B cell (primary cell): ENCODE measurements around the gene CAMK4. TPM values are rescaled to one million over a fixed set of nuclear protein-coding genes. Genes with fewer than 3 reads are reported as not detected.

Source experiments
- ATAC-seq: fragments of 200-7000 bp; cut with Tn5 transposase; one replicate; pipeline ENCODE4 v1.10.0; 2021; ENCODE audit warnings: low read depth, mild to moderate bottlenecking, moderate number of reproducible peaks, moderate library complexity
- CTCF ChIA-PET: fragments of 350-600 bp; sonication (Branson Sonifier 250); formaldehyde crosslinking; loops from one replicate; lab custom pipeline; 2021; ENCODE audit warnings: antibody characterized with exemption, inconsistent platforms; lab: Charles Lee
- POLR2A ChIA-PET: fragments of 350-600 bp; sonication (Branson Sonifier 250); formaldehyde crosslinking; loops from one replicate; lab custom pipeline; 2021; ENCODE audit warnings: antibody characterized with exemption; lab: Charles Lee
- DNase-seq: peaks from one replicate; pipeline ENCODE4 v3.0.0; 2013
- H2AFZ ChIP-seq: 2 replicates; pipeline ENCODE4 v1.6.1; 2012; ENCODE audit warnings: mild to moderate bottlenecking, low read depth, low read length; ENCODE audit not compliant: insufficient read depth, poor library complexity, severe bottlenecking
- H3K27ac ChIP-seq, 2 donors: 1 replicate in 1 of 2; 2 replicates in 1 of 2; pipeline ENCODE4 v1.5.1; 2012 to 2013; ENCODE audit warnings: low read length in 2 of 2, mild to moderate bottlenecking in 2 of 2, moderate library complexity in 1 of 2
- H3K27me3 ChIP-seq, 4 experiments: fragments of 200-600 bp in 1 of 4; sonication (generic) in 1 of 4; replicated peaks in 1 of 4; 1 replicate in 2 of 4; 2 replicates in 2 of 4; pipeline versions ENCODE4 v1.6.1 to v1.7.0; 2013 to 2016; ENCODE audit warnings: low read length in 3 of 4, mild to moderate bottlenecking in 2 of 4, mixed read lengths in 1 of 4, moderate library complexity in 1 of 4; ENCODE audit not compliant: insufficient read depth in 4 of 4, control insufficient read depth in 3 of 4; ENCODE audit errors: control extremely low read depth in 1 of 4
- H3K36me3 ChIP-seq, 2 experiments: replicated peaks in 1 of 2; 1 replicate in 1 of 2; 2 replicates in 1 of 2; pipeline versions ENCODE4 v1.6.1 to v1.7.1; 2013; ENCODE audit warnings: low read length in 1 of 2; ENCODE audit not compliant: insufficient read depth in 2 of 2, control insufficient read depth in 1 of 2; ENCODE audit errors: control extremely low read depth in 1 of 2, extremely low read depth in 1 of 2
- H3K4me1 ChIP-seq, 2 donors: fragments of 200-600 bp in 1 of 2; sonication (generic) in 1 of 2; 1 replicate in 1 of 2; 2 replicates in 1 of 2; pipeline versions ENCODE4 v1.5.1 to v1.6.1; 2013 to 2017; ENCODE audit warnings: low read length in 2 of 2; ENCODE audit not compliant: control insufficient read depth in 2 of 2, insufficient read depth in 2 of 2
- H3K4me2 ChIP-seq: replicated peaks from 2 replicates; pipeline ENCODE3; 2012; ENCODE audit warnings: mild to moderate bottlenecking, low read depth, low read length; ENCODE audit not compliant: poor library complexity, severe bottlenecking
- H3K4me3 ChIP-seq, 5 experiments: fragments of 200-600 bp in 1 of 5; sonication (generic) in 1 of 5; 1 replicate in 3 of 5; 2 replicates in 2 of 5; pipeline versions ENCODE4 v1.5.1 to v1.7.0; 2011 to 2016; ENCODE audit warnings: low read length in 4 of 5, mild to moderate bottlenecking in 4 of 5, low read depth in 2 of 5, control low read depth in 1 of 5, moderate library complexity in 1 of 5; ENCODE audit not compliant: insufficient read depth in 1 of 5; ENCODE audit errors: control extremely low read depth in 1 of 5, extremely low read depth in 1 of 5
- H3K79me2 ChIP-seq: fragments of 200-600 bp; sonication (generic); one replicate; pipeline ENCODE4 v1.6.0; 2016; ENCODE audit warnings: low read length; ENCODE audit not compliant: control insufficient read depth, insufficient read depth
- H3K9ac ChIP-seq: fragments of 200-600 bp; sonication (generic); 2 replicates; pipeline ENCODE4 v1.6.1; 2017; ENCODE audit warnings: mild to moderate bottlenecking, low read length, moderate library complexity
- H3K9me3 ChIP-seq, 3 donors: one replicate each; pipeline versions ENCODE4 v1.6.1 to v1.7.1; 2013; ENCODE audit warnings: low read length in 2 of 3; ENCODE audit not compliant: control insufficient read depth in 2 of 3, insufficient read depth in 1 of 3; ENCODE audit errors: control extremely low read depth in 1 of 3
- H4K20me1 ChIP-seq: 2 replicates; pipeline ENCODE4 v1.6.0; 2012; ENCODE audit warnings: mild to moderate bottlenecking, low read length; ENCODE audit not compliant: insufficient read depth, control insufficient read depth, poor library complexity, severe bottlenecking
- H3K27ac Mint-ChIP-seq: one replicate; pipeline ENCODE4 v1.8.0; 2021; ENCODE audit warnings: mixed read lengths
- H3K27me3 Mint-ChIP-seq: one replicate; pipeline ENCODE4 v1.8.0; 2021; ENCODE audit warnings: mixed read lengths
- H3K4me1 Mint-ChIP-seq: one replicate; pipeline ENCODE4 v1.8.0; 2021; ENCODE audit warnings: mixed read lengths
- H3K4me3 Mint-ChIP-seq: one replicate; pipeline ENCODE4 v1.8.0; 2021; ENCODE audit warnings: mixed read lengths
- H3K9me3 Mint-ChIP-seq: one replicate; pipeline ENCODE4 v1.8.0; 2022; ENCODE audit warnings: mixed read lengths; ENCODE audit not compliant: insufficient read depth
- EZH2 ChIP-seq: IDR thresholded peaks from 2 replicates; pipeline ENCODE4 v1.6.1; 2012; ENCODE audit warnings: borderline replicate concordance, low read depth, mild to moderate bottlenecking, moderate library complexity, low read length; ENCODE audit not compliant: insufficient read depth, poor library complexity, severe bottlenecking
- WGBS: methylation state at CpG from one replicate; pipeline ENCODE4 v1.1.5; 2013; ENCODE audit warnings: missing lambda C conversion rate; ENCODE audit not compliant: insufficient coverage; 5-methylcytosine and 5-hydroxymethylcytosine counted together
- intact Hi-C: fragments of 100-400 bp; cut with micrococcal nuclease; formaldehyde crosslinking; loops from one replicate; pipeline ENCODE4 v1.10.0; 2022
- polyA plus RNA-seq: library from polyadenylated mRNA; depleted of rRNA; stranded (reverse); fragments of >200 nt; gene quantifications from 2 replicates; pipeline ENCODE4 v1.2.3, GENCODE V29; 2012
- total RNA-seq, 2 donors: library from RNA; stranded (reverse); fragments of 120-200 nt in 1 of 2; gene quantifications; 1 replicate in 1 of 2; 2 replicates in 1 of 2; pipeline versions ENCODE4 v1.2.3 to v1.2.4, GENCODE V29; 2013 to 2022
- TF ChIP-seq, protein P1 (sequence below): fragments of 200-600 bp; IDR thresholded peaks from one replicate; pipeline ENCODE4 v1.8.0; 2022; ENCODE audit warnings: antibody characterized with exemption, mild to moderate bottlenecking

The CAMK4 gene
- total and polyA plus RNA-seq, 2 donors (not counting 1 experiment from before 2014, with no cell fraction given), result 0.78 to 4.8 TPM

DNA sequence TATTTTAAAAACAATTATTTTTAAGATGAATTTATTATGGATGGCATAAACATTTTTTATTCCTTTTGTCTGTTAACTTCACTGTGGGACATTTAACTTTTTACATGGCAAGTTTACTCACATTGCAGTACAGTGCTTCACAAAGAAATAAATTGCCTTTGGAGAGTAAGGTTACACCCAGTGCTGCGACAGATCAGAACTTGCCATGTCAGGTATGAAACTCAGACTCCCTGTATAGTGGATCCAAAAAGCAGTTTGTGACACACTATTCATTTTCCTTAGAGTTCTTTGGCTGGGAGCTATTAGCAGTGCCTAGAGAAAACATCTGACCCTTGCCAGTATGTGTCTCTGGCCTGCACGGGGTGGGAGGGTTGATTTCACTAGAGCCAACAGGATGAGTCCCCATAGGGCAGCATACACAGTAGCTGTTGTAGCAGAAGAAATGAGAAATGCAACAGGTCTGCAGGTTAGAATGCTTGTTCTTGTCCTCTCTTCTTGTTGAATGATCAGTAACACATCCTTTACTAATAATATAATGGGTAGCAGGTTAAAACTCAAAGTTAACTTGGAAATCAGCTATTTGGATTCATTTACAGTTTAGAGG lies 245.2 kb downstream of the CAMK4 start:
- intact Hi-C loops, result loop anchor here (5.0 kb wide), 1 partner anchor 238 kb away; no protein-coding TSS in a partner anchor
- no peaks in the 10 kb centered on the region for H3K9me3 Mint-ChIP-seq
- Histone ChIP-seq H3K27me3 (no peaks in the 10 kb centered on the region), H4K20me1 (no peaks in the 10 kb centered on the region), H3K79me2 (no peaks in the 10 kb centered on the region), H3K4me2 (no peak overlapping the region), H3K9ac (no peak overlapping the region), H3K4me3 (no peak overlapping the region), H2AFZ (no peak overlapping the region), H3K4me1 (no peaks in the 10 kb centered on the region), H3K36me3 (no peaks in the 10 kb centered on the region), H3K9me3 (no peaks in the 10 kb centered on the region), H3K27ac (no peak overlapping the region)
- 89% methylated on average over 1 of the region's 2 CpGs for WGBS
- H3K27me3 Mint-ChIP-seq, result no peaks in the 10 kb centered on the region
- no peak for ATAC-seq
- DNase-seq, result no peak
- ChIA-PET CTCF (no interaction called here), POLR2A (no interaction called here)
- no peak overlapping the region for H3K27ac Mint-ChIP-seq
- no peak for TF ChIP-seq EZH2
- TF ChIP-seq, protein P1, sequence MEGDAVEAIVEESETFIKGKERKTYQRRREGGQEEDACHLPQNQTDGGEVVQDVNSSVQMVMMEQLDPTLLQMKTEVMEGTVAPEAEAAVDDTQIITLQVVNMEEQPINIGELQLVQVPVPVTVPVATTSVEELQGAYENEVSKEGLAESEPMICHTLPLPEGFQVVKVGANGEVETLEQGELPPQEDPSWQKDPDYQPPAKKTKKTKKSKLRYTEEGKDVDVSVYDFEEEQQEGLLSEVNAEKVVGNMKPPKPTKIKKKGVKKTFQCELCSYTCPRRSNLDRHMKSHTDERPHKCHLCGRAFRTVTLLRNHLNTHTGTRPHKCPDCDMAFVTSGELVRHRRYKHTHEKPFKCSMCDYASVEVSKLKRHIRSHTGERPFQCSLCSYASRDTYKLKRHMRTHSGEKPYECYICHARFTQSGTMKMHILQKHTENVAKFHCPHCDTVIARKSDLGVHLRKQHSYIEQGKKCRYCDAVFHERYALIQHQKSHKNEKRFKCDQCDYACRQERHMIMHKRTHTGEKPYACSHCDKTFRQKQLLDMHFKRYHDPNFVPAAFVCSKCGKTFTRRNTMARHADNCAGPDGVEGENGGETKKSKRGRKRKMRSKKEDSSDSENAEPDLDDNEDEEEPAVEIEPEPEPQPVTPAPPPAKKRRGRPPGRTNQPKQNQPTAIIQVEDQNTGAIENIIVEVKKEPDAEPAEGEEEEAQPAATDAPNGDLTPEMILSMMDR, result no peak
- peaks cover 2% of the 10 kb centered on the region for H3K4me1 Mint-ChIP-seq
- H3K4me3 Mint-ChIP-seq, result no peak overlapping the region

DNA sequence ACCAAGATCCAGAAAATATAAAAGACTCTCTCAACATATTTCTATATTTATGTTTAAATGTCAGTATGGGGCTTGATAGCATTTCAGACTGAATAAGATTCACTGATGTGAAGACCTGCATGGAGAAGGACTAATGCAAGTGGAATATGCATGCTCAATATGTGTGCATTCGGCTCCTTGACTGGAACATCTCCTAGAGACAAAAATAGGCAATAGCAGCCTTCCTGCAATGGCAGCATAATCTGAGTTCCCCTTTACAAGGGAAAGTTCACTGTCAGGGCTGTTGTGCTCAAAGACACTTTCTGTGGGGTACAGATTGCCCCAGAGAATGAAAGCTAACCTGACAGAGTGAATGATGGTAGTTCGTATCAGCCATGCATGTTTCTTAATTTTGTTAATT lies 245.7 kb downstream of the CAMK4 start:
- Histone ChIP-seq H2AFZ (no peak overlapping the region), H3K4me1 (no peaks in the 10 kb centered on the region), H3K27ac (no peak overlapping the region), H3K4me3 (no peak overlapping the region), H3K4me2 (no peak overlapping the region), H3K27me3 (no peaks in the 10 kb centered on the region), H4K20me1 (no peaks in the 10 kb centered on the region), H3K9me3 (no peaks in the 10 kb centered on the region), H3K9ac (no peak overlapping the region), H3K36me3 (no peaks in the 10 kb centered on the region), H3K79me2 (no peaks in the 10 kb centered on the region)
- Mint-ChIP-seq H3K27ac (no peak overlapping the region), H3K4me1 (peaks cover 2% of the 10 kb centered on the region), H3K27me3 (no peaks in the 10 kb centered on the region), H3K9me3 (no peaks in the 10 kb centered on the region), H3K4me3 (no peak overlapping the region)
- DNase-seq (no peak), ATAC-seq (no peak)
- POLR2A ChIA-PET, result no interaction called here
- no CpG with 5 or more reads among the region's 2 CpGs for WGBS
- TF ChIP-seq EZH2, result no peak
- TF ChIP-seq, protein P1, result no peak
- CTCF ChIA-PET, result no interaction called here
- intact Hi-C loops, result loop anchor here (5.0 kb wide), 1 partner anchor 237 kb away; no protein-coding TSS in a partner anchor
